ENCODE measurements around the gene CES2. TPM values are rescaled to one million over a fixed set of nuclear protein-coding genes. Genes with fewer than 3 reads are reported as not detected.

The CES2 gene
- total RNA-seq, 5 donors from 2014 or later (not counting 1 experiment from before 2014, with no cell fraction given): 35.3 to 56.5 (median 50.2) TPM

DNA sequence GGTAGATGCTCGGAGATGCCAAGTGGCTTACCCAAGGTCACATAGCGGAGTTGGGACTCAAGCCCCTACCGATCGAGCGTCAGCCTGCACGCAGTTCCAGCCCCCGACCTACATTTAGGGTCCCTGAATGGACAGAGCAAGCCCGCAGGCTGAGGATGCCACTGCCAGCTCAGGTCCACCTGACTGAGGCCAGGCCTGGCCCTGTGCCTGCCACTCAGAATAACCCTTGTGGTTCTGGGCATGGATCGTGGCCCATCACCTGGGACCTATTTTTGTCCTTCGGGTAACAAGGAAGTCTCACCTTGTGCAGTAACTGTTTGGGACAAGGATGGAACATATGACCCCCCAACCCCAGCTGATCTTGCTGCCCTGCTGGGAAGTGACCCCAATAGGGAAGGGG is 33.7 kb upstream of the CES2 start:
- POLR2A ChIA-PET: interaction anchor here in 1 of 2 donors (0.7 kb wide), 1 partner anchor 9 kb away, joined by 4 read pairs; no protein-coding TSS in a partner anchor
- WGBS (ENCODE audit: insufficient coverage): 89% methylated on average over 8 of the region's 10 CpGs
- no peaks in the 10 kb centered on the region for H3K9me3 ChIP-seq

DNA sequence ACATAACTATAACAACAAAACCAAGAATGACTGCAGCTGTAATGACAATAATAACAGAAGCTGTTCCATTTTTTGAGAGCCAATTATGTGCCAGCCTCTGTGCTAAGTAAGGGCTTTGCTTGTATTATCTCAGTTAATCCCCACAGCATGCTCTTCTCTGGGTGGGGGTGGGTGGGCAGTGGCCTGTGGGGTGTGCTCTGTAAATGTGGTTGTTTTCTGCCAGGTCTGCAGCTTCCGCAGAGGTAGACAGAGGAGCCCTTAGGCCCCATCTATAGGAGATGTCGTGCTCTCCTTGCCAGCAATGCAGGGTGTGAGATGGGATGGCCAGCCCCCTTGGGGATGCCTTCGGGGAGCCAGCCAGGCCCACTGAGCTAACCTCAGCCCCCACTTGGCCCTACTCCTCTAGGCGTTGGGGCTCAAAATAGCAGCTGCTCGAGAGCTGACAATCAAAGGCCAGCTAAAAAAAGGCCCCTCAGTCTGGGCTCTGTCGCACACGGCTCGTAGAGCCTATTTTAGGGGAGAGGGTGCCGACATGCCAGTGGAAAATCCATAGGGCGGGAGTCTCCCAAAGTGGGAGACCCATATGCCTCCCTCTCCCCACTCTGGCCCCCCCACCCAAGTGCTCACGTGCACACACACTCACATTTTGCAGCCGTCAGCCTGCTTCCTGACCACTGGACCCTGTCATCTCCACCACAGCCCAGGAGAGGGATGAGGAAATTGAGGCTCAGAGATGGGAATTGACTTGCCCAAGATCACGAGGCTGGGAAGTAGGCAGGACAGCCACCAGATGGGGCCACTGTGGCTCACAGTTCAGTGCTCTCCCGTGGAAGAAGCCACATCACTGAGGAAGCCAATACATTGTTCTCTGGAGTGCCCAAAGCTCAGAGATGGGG is 32.4 kb upstream of the CES2 start:
- no peak for DNase-seq
- H3K27me3 ChIP-seq (replicated peaks in 1 of 2; ENCODE audit: control insufficient read depth in 2 of 2, extremely low read depth in 1 of 2, insufficient read depth in 2 of 2, low read length in 1 of 2): no peaks in the 10 kb centered on the region
- no peaks in the 10 kb centered on the region for H3K9me3 ChIP-seq
- Mint-ChIP-seq H3K36me3 (no peaks in the 10 kb centered on the region), H3K9me3 (no peaks in the 10 kb centered on the region), H3K27me3 (no peaks in the 10 kb centered on the region), H3K4me3 (no peak overlapping the region), H3K27ac (no peak overlapping the region), H3K4me1 (peaks cover 8 to 11% (median 10%) of the 10 kb centered on the region in 3 donors)
- ATAC-seq (replicated peaks in 1 of 4): no peak
- 93% methylated on average over 5 of the region's 14 CpGs for WGBS (ENCODE audit: insufficient coverage)
- H3K27ac ChIP-seq (ENCODE audit: low read length): no peak overlapping the region
- ChIA-PET POLR2A (no interaction called here), CTCF (no interaction called here)
- no peak overlapping the region for H3K4me3 ChIP-seq (ENCODE audit: control insufficient read depth in 1 of 2, extremely low read depth in 1 of 2, low read length in 1 of 2)
- no peaks in the 10 kb centered on the region for H3K36me3 ChIP-seq (ENCODE audit: control insufficient read depth in 2 of 2, extremely low read depth in 1 of 2, insufficient read depth in 1 of 2, low read length in 1 of 2)
- H3K4me1 ChIP-seq (ENCODE audit: control insufficient read depth in 1 of 2, extremely low read depth in 1 of 2, insufficient read depth in 2 of 2, low read length in 2 of 2): peaks cover 0 to 9% of the 10 kb centered on the region in 2 experiments

More for the DNA sequence above, 33.7 kb upstream of the CES2 start:
- no peak for DNase-seq
- no peaks in the 10 kb centered on the region for H3K36me3 Mint-ChIP-seq
- CTCF ChIA-PET: no interaction called here
- H3K4me3 Mint-ChIP-seq: no peak overlapping the region
- no peak for ATAC-seq (replicated peaks in 1 of 4)
- H3K27ac ChIP-seq (ENCODE audit: low read length): no peak overlapping the region
- no peaks in the 10 kb centered on the region for H3K27me3 ChIP-seq (replicated peaks in 1 of 2; ENCODE audit: control insufficient read depth in 2 of 2, extremely low read depth in 1 of 2, insufficient read depth in 2 of 2, low read length in 1 of 2)
- H3K4me1 Mint-ChIP-seq: peaks cover 8 to 10% (median 9%) of the 10 kb centered on the region in 3 donors
- H3K4me1 ChIP-seq (ENCODE audit: control insufficient read depth in 1 of 2, extremely low read depth in 1 of 2, insufficient read depth in 2 of 2, low read length in 2 of 2): peaks cover 0 to 9% of the 10 kb centered on the region in 2 experiments
- H3K36me3 ChIP-seq (ENCODE audit: control insufficient read depth in 2 of 2, extremely low read depth in 1 of 2, insufficient read depth in 1 of 2, low read length in 1 of 2): no peaks in the 10 kb centered on the region
- H3K27me3 Mint-ChIP-seq: no peaks in the 10 kb centered on the region
- no peak overlapping the region for H3K4me3 ChIP-seq (ENCODE audit: control insufficient read depth in 1 of 2, extremely low read depth in 1 of 2, low read length in 1 of 2)
- H3K9me3 Mint-ChIP-seq: no peaks in the 10 kb centered on the region
- H3K27ac Mint-ChIP-seq: no peak overlapping the region

DNA sequence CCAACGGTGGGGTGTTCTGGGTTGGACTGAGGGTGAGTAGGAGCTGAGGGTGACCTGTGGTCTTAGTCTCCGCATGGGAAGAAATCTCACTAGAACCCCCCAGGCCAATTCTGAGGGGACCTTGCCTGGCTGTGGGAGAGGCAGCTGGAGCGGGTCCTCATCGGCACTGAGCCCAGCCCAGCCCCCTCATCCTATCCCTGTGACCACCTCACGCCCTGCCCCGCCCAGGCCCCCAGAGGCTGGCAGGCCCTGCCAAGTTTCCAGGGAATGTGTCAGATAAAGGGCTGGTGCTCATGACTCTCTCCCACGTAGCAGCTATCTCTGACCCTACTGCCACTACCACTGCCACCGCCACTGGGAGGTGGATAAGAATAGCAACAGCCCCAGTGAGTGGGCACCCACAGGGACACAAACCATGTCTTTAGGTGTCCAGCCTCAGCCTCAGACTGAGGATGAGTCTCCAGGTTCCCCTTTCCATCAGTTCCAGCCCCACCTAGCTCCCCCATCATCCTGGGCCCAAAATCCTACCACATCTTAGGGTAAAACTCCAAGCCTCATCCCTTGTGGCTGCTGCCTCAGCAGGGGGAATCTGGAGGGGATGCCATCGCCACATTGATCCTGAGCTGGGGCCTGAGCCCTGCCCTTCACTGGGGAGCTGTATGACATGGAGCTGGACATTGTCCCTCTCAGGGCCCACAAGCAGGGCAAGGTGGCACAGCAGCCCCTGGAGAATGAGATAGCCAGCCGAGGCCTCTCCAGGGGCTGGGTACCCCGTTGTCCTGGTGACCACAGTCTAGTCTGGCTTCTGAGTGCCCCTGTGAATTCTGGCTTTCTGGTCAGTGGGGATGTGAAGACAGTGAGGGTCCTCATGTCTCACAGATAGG is 31.5 kb upstream of the CES2 start:
- H3K4me1 Mint-ChIP-seq: peaks cover 8 to 11% (median 10%) of the 10 kb centered on the region in 3 donors
- ChIA-PET CTCF (no interaction called here), POLR2A (interaction anchor here in 1 of 2 donors (0.6 kb wide), 1 partner anchor 513 kb away, joined by 3 read pairs; the partner anchor contains the start of gene ZDHHC1)
- Histone ChIP-seq H3K27me3 (replicated peaks in 1 of 2; ENCODE audit: control insufficient read depth in 2 of 2, extremely low read depth in 1 of 2, insufficient read depth in 2 of 2, low read length in 1 of 2) (no peaks in the 10 kb centered on the region), H3K36me3 (ENCODE audit: control insufficient read depth in 2 of 2, extremely low read depth in 1 of 2, insufficient read depth in 1 of 2, low read length in 1 of 2) (no peaks in the 10 kb centered on the region), H3K9me3 (no peaks in the 10 kb centered on the region), H3K4me1 (ENCODE audit: control insufficient read depth in 1 of 2, extremely low read depth in 1 of 2, insufficient read depth in 2 of 2, low read length in 2 of 2) (peaks cover 0 to 9% of the 10 kb centered on the region in 2 experiments), H3K4me3 (ENCODE audit: control insufficient read depth in 1 of 2, extremely low read depth in 1 of 2, low read length in 1 of 2) (no peak overlapping the region), H3K27ac (ENCODE audit: low read length) (no peak overlapping the region)
- ATAC-seq (replicated peaks in 1 of 4) (no peak), DNase-seq (no peak)
- H3K36me3 Mint-ChIP-seq: no peaks in the 10 kb centered on the region
- WGBS (ENCODE audit: insufficient coverage): 62% methylated on average over 3 of the region's 11 CpGs
- no peak overlapping the region for H3K4me3 Mint-ChIP-seq
- no peak overlapping the region for H3K27ac Mint-ChIP-seq
- H3K9me3 Mint-ChIP-seq: no peaks in the 10 kb centered on the region
- no peaks in the 10 kb centered on the region for H3K27me3 Mint-ChIP-seq

DNA sequence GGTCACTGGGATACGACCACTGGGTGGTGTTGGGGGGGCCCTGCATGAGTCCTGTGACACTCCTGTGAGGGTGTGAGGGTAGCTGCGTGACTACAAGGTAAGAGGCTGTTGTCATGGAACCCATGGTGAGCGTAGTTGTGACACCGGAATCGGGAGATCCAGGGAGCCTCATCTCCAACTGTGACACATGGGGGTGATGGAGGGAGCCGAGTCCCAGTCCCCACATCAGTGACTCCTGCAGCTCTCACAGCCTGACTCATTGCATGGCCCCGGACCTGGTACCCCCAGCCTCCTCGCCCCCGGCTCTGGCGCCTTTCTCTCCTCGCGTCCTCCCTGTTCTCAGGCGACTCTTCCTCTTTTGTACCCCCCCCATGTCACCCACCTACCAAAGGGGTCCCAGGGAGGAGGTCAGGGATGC is 30.9 kb upstream of the CES2 start:
- DNase-seq: no peak
- no peak overlapping the region for H3K4me3 Mint-ChIP-seq
- ATAC-seq (replicated peaks in 1 of 4): no peak
- Histone ChIP-seq H3K9me3 (no peaks in the 10 kb centered on the region), H3K36me3 (ENCODE audit: control insufficient read depth in 2 of 2, extremely low read depth in 1 of 2, insufficient read depth in 1 of 2, low read length in 1 of 2) (no peaks in the 10 kb centered on the region), H3K4me1 (ENCODE audit: control insufficient read depth in 1 of 2, extremely low read depth in 1 of 2, insufficient read depth in 2 of 2, low read length in 2 of 2) (peaks cover 0 to 9% of the 10 kb centered on the region in 2 experiments), H3K27ac (ENCODE audit: low read length) (no peak overlapping the region), H3K4me3 (ENCODE audit: control insufficient read depth in 1 of 2, extremely low read depth in 1 of 2, low read length in 1 of 2) (no peak overlapping the region), H3K27me3 (replicated peaks in 1 of 2; ENCODE audit: control insufficient read depth in 2 of 2, extremely low read depth in 1 of 2, insufficient read depth in 2 of 2, low read length in 1 of 2) (no peaks in the 10 kb centered on the region)
- H3K9me3 Mint-ChIP-seq: no peaks in the 10 kb centered on the region
- no peaks in the 10 kb centered on the region for H3K27me3 Mint-ChIP-seq
- no peaks in the 10 kb centered on the region for H3K36me3 Mint-ChIP-seq
- ChIA-PET CTCF (no interaction called here), POLR2A (interaction anchor here in 1 of 2 donors (0.6 kb wide), 1 partner anchor 512 kb away, joined by 3 read pairs; the partner anchor contains the start of gene ZDHHC1)
- peaks cover 8 to 11% (median 10%) of the 10 kb centered on the region in 3 donors for H3K4me1 Mint-ChIP-seq
- no peak overlapping the region for H3K27ac Mint-ChIP-seq
- WGBS (ENCODE audit: insufficient coverage): 100% methylated on average over 2 of the region's 13 CpGs

DNA sequence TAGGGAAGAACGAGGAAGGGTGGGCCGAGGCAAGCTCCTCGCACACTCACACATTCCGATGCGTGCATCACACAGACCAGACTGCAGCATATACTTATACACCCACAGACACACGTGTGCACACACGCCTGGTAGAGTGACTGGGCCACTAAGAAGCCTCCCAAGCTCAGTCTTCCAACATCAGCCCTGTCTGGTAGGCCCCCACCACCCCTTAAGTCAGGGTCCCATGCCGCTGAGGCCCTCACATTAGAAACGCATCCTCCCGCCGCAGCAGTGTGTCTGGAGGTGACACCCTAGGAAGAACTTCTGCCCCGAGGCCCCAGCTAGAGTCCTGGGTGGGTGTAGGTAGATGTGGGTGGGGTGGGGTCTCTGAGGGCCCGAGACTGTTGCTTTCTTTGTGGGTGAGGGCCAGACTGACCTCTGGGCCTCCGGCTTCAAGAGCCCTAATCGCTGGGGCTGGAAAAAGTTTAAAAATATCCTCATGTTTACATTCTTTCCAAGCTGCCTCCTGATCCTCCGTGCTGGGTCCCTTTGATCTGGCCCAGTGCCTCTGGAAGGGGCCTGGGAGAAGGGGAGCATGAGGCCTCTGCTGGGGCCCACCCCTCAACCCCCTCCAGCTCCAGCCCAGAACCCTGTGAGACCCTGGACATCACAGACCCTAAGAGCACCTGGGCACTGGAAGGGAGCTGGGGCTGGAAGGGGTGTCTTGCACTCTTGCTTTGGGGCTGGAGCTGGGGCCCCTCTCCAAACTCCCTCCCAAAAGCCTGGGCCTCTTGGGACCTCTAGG is 30.3 kb upstream of the CES2 start:
- CTCF ChIA-PET: interaction anchor here in 1 of 2 donors (0.6 kb wide), 1 partner anchor 123 kb away, joined by 3 read pairs; no protein-coding TSS in a partner anchor
- 83% methylated on average over 7 of the region's 16 CpGs for WGBS (ENCODE audit: insufficient coverage)
- Mint-ChIP-seq H3K27me3 (no peaks in the 10 kb centered on the region), H3K4me3 (no peak overlapping the region), H3K9me3 (no peaks in the 10 kb centered on the region), H3K27ac (no peak overlapping the region), H3K36me3 (no peaks in the 10 kb centered on the region), H3K4me1 (peaks cover 8 to 11% (median 10%) of the 10 kb centered on the region in 3 donors)
- Histone ChIP-seq H3K9me3 (no peaks in the 10 kb centered on the region), H3K36me3 (ENCODE audit: control insufficient read depth in 2 of 2, extremely low read depth in 1 of 2, insufficient read depth in 1 of 2, low read length in 1 of 2) (no peaks in the 10 kb centered on the region), H3K4me3 (ENCODE audit: control insufficient read depth in 1 of 2, extremely low read depth in 1 of 2, low read length in 1 of 2) (no peak overlapping the region), H3K4me1 (ENCODE audit: control insufficient read depth in 1 of 2, extremely low read depth in 1 of 2, insufficient read depth in 2 of 2, low read length in 2 of 2) (peaks cover 0 to 9% of the 10 kb centered on the region in 2 experiments), H3K27me3 (replicated peaks in 1 of 2; ENCODE audit: control insufficient read depth in 2 of 2, extremely low read depth in 1 of 2, insufficient read depth in 2 of 2, low read length in 1 of 2) (no peaks in the 10 kb centered on the region), H3K27ac (ENCODE audit: low read length) (no peak overlapping the region)
- DNase-seq (no peak), ATAC-seq (replicated peaks in 1 of 4) (no peak)
- POLR2A ChIA-PET: interaction anchor here in 1 of 2 donors (0.6 kb wide), 1 partner anchor 511 kb away, joined by 3 read pairs; the partner anchor contains the start of gene ZDHHC1

Measured in T-cell (primary cell).